ENCODE data around the gene CDK14.

CDK14 gene

GRCh38 chr7:90642978-90643377 is 46.9 kb downstream of the CDK14 start:
- DNase-seq: no peak

GRCh38 chr7:90645784-90646183 is 49.7 kb downstream of the CDK14 start:
- DNase-seq: no peak

DNA sequence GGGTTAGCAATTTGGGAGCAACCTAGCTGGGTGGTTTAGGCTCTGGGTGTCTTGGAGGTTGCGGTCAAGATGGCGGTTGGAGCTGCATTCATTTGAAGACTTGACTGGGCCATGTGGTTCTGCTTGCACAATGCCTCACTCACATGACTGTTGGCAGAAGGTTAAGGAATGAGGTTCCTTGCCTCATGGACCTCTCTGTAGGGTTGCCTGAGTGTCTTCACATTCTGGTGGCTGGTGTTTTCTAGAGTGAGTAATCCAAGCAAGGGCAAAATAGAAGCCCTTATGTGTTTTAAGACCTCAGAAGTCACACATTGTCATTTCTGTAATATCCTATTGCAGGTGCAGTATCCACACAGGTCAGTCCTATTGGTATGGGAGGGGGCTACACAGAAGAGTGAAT is 52.0 kb downstream of the CDK14 start:
- DNase-seq: no peak

- DNase-seq: no peak
Measured at GRCh38 chr7:90648834-90649233, 52.7 kb downstream of the CDK14 start.

- DNase-seq: no peak
Measured at GRCh38 chr7:90654718-90655427, 58.8 kb downstream of the CDK14 start.

DNA sequence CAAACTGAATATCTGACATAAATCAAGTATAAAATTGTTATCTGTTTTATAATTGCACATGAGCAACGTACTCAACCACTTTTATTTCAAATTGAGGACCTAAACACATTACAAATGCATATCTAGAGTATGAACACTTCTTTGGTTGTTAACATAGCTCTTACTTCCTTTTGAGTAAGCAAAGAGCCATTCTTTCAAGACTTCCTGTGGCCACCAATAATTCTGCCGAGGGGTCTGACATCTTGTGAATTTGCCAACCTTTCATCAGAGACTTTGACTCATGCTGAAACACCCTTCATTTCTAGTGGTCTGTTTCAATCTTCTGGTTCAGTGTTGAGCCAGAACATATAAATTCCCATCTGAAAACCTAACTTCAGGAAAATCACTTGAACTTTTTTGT is 59.4 kb downstream of the CDK14 start:
- DNase-seq: no peak

DNA sequence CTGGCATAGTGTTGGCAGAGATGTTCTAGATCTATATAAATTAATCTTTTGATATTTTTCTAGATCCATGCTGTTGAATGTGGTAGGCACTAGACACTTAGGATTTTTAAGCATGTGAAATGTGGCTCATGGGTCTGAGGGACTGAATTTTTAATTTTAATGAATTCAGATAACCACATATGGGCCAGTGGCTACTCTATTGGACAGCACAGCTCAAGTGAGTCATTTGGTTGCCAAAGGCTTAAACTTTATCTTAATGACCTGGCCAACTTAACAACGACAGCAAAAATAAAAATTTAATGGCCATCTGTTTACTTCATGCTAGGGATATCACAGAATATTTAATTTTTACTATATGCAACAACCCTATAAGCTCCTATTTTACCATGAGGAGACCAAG is 61.4 kb downstream of the CDK14 start:
- DNase-seq: no peak

DNA sequence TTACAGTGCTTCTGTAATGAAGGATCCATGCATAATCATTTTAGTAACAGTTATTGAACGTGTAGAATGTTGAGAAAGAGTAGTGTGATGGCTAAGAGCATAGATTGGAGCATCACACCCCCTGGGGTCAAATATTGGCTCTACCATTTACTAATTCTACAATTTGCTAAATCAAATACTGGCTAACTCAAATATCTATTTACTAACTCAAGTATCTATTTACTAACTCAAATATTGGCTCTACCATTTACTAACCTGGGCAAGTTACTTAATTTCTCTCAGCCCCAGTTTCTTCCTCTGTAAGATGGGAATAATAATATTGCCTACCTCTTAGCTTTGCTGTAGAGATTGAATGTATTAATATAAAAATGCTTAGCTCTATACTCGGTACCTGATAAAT is 64.0 kb downstream of the CDK14 start:
- no peak for DNase-seq

DNA sequence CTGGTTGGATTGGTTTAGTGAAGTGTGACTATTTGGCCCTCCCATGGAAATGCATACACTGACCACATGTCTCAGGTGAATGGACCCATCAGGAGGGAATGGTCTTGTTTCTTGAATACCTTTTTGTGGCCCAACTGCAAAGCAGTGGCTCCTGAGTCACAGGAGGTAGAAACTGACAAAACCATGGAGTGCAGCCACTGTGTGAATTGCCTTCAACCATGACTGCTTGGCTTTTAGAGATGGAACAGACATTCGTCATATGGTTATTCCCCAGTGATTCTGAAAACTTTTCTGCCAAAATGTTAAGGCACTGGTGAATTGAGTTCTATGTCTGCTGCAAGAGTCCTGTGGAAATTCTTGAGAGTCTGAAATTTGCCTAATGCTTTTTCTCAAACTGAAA is 64.7 kb downstream of the CDK14 start:
- no peak for DNase-seq

GRCh38 chr7:90661290-90662151 is 65.4 kb downstream of the CDK14 start:
- DNase-seq: no peak

DNA sequence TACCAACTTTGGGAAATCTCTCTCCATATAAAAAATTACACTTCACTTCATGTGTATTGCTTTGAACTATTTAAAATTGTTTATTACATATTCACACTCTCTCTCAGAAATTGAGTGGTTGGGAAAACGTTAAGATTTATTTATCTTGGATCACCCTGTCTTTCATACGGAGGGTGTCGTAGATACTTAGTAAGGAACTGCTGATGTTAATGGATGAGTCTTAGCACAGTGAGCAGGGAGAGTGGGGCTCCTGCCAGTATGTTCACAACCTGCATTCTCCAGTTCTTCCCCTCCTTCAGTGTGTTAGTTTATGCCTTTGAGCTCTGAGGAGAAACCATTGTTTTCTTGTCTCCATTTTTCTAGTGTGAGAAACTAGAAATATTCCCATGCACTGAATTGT is 67.1 kb downstream of the CDK14 start:
- no peak for DNase-seq

- no peak for DNase-seq
Measured at GRCh38 chr7:90666186-90666585, 70.1 kb downstream of the CDK14 start.

GRCh38 chr7:90668992-90669391 is 72.9 kb downstream of the CDK14 start:
- DNase-seq: no peak

DNA sequence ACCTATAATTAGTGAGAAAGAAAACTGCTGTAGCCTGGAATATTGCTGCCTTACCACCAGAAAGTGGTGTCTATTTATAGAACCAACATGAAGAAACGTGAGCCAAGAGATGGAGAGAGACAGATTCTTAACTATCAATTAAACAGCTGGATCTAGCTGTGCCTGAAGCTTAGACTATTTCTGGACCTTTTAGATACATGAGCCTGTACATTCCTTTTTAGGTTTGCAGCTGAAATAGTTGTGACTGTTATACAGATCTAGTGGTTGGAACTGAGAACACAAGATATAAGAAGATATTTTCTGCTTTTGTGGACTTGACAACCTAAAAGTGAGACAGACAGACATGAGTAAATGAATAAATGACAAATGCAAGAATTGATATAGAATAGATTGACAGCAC is 73.4 kb downstream of the CDK14 start:
- DNase-seq: no peak

DNA sequence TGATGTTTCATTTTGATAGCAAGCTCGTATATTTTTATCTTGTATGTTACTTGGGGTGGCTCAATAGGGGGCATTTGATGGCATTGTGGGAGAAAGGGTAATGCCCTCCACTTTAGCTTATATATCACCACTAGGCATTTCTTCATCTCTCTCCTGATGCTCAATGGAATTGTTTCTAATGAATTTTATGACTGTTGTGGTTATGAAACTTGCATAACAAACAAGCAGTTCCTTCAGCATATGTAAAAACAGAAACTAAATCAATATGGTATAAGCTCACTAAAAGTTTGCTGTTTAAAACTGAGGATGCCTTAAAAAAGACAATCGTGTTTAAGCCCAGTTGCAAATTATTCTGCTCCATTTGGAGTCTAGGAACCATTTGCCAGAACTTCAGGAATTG is 75.5 kb downstream of the CDK14 start:
- no peak for DNase-seq

DNA sequence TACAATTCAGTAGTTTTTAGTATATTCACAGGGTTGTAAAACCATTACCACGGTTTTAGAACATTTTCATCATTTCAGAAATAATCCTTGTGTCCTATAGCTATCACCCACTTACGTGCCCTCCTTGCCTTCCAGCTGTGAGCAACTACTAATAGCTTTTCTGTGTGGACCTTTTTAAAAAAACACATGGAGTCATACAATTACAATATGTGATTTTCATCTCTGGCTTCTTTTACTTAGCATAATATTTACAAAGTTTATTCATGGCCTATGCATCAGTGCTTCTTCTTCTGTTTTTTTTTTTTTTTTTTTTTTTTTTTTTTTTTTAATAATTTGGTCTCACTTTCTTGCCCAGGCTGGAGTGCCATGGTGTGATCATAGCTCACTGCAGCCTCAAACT is 76.1 kb downstream of the CDK14 start:
- no peak for DNase-seq

- DNase-seq: no peak
Measured at GRCh38 chr7:90674625-90675024, 78.5 kb downstream of the CDK14 start.

DNA sequence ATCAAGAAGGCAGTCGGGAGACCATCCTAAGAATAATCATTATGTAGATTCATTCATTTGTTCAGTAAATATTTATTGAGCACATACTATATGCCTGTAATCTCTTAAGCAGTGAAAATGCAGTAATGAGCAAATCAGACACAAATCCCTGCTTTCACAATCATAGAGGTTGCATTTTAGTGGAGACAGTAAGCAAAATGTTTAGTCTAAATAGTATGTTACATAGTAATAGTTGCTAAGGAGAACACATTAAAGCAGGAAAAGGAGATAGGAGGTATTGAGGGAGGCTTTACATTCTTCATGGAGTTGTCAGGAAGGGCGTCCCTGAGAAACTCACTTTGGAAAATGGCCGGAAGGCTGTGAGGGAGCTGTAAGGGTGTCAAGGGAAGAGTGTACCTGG is 79.9 kb downstream of the CDK14 start:
- DNase-seq: no peak

DNA sequence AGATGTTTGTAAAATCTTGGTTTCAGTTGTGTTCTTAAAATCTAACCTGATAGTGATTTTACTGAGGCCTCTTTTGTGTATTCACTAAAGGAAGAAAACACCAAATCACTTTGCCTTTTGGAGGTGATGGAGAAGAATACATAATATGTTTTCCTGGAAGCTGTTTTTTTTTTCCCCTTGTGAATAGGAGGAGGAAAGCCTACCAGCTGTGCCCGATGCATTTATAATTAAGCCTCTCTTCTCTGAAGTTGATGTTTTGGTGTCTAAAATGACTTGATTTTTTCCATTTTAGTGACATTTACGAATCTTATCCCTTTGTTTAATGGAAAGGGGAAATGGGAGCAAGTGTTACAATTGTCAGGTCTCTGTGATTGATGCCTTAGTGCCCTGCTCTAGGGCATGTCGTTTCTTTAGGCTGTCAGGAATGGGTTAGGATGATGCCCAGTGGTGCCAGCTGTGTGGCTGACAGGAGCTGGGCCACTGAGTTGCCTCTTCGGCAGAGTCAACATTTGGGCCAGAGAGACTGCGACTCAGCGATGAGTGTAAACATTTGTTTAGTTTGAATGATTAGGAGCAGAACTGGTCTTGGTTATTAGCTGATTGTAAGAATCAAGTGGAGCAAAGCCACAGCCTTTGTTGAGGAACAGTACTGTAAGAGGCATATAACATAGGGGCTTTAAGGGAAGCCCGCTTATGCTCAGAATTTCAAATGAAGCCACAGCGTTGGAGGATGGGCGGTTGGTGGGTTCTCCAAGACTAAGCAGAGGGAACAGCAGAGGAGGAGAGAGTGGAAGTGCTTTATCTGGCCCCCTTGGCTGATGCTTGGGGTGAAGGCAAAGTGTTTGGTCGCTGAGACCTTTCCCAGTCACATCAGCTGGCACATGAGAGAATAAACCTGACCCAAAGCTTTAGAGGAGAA is 81.6 kb downstream of the CDK14 start:
- no peak for DNase-seq

DNA sequence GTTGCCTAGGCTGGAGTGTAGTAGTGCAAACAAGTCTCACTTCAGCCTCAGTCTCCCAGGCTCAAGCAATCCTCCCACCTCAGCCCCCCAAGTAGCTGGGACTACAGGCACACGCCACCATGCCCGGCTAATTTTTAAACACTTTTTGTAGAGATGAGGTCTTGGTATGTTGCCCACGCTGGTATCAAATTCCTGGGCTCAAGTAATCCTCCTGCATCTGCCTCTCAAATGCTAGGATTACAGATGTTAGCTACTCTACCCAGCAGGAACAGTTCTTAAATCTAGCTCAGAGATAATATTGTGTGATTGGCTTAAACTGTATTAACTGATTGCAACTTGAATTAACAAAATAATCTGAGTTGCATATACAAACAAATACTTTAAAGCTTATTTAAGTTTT is 82.9 kb downstream of the CDK14 start:
- DNase-seq: no peak

- no peak for DNase-seq
Measured at GRCh38 chr7:90680484-90680883, 84.4 kb downstream of the CDK14 start.

GRCh38 chr7:90681336-90682022 is 85.4 kb downstream of the CDK14 start:
- no peak for DNase-seq

DNA sequence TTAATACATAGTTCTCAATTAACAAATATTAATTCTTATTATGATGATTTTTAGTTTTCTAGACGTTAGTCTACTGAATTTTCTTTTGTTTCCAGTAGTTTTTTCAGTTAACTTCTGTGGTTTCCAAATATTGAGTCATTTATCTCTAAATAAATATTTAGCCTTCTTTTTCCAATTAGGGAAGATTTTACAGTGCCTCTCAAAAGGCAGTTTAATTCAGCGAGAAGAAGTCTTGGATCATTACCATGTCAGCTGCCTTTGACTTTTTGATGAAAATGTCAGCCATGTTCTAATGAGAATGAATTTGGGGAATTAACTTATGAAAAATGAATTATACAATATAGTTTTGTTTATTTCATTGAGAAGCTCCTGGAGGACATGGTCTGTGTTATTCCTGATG is 90.0 kb downstream of the CDK14 start:
- DNase-seq: no peak

All from stimulated activated CD4-positive, alpha-beta T cell treated with anti-CD3 and anti-CD28 coated beads, Interleukin-4, amount 100 ng/mL, for 1 hour (primary cell).